VCaP (cell line): ENCODE measurements around the gene APOB.

Source experiments
- H3K27ac ChIP-seq: fragments of 450-650 bp; 2 replicates; pipeline ENCODE4 v1.5.1; 2017
- CTCF ChIP-seq: fragments of 450-650 bp; conservative IDR thresholded peaks from 2 replicates; pipeline ENCODE4 v1.5.1; 2017; ENCODE audit warnings: mild to moderate bottlenecking, moderate library complexity

APOB gene

GRCh38 chr2:20983844-20984243, 60.0 kb downstream of the APOB start:
- no peak overlapping the region for H3K27ac ChIP-seq
- no peak for TF ChIP-seq CTCF

GRCh38 chr2:20982861-20983260, 61.0 kb downstream of the APOB start:
- H3K27ac ChIP-seq, result no peak overlapping the region
- TF ChIP-seq CTCF, result no peak

- TF ChIP-seq CTCF, result no peak
- no peak overlapping the region for H3K27ac ChIP-seq
These were observed 66.2 kb downstream of the APOB start for GRCh38 chr2:20977520-20978180.

GRCh38 chr2:20976527-20976926, 67.3 kb downstream of the APOB start:
- TF ChIP-seq CTCF, result no peak
- no peak overlapping the region for H3K27ac ChIP-seq

GRCh38 chr2:20972792-20973565, 70.9 kb downstream of the APOB start:
- no peak for TF ChIP-seq CTCF
- H3K27ac ChIP-seq, result no peak overlapping the region

GRCh38 chr2:20972110-20972509, 71.8 kb downstream of the APOB start:
- no peak overlapping the region for H3K27ac ChIP-seq
- no peak for TF ChIP-seq CTCF

- H3K27ac ChIP-seq, result no peak overlapping the region
- no peak for TF ChIP-seq CTCF
These were observed 73.8 kb downstream of the APOB start for GRCh38 chr2:20970068-20970467.
